SK-N-SH (cell line): ENCODE results near the gene AFF1. TPM values are rescaled to one million over a fixed set of nuclear protein-coding genes. Genes with fewer than 3 reads are reported as not detected.
"Not testable (repeated sequence)": the region's sequence is repeated elsewhere in the genome, so short reads cannot be mapped to it uniquely, and the experiment has no call there.

ENCODE experiments used
- CTCF ChIA-PET: fragments of 300-600, 350-600 bp; formaldehyde crosslinking; extraction: SDS; loops from one replicate; lab custom pipeline; 2021; lab: Yijun Ruan, JAX
- POLR2A ChIA-PET: fragments of 350-600 bp; sonication (Branson Sonifier 250); formaldehyde crosslinking; extraction: SDS; loops from one replicate; lab custom pipeline; 2020; ENCODE audit warnings: antibody characterized with exemption, inconsistent platforms; lab: Yijun Ruan, JAX
- DNase-seq: peaks from one replicate; pipeline ENCODE4 v3.0.0; 2012
- H2AFZ ChIP-seq: fragments of 200-600 bp; sonication (generic); 2 replicates; pipeline ENCODE4 v1.8.1; 2016; ENCODE audit warnings: antibody characterized with exemption, mild to moderate bottlenecking, low read depth
- H3F3A ChIP-seq: fragments of 200-600 bp; sonication (generic); replicated peaks from 2 replicates; pipeline ENCODE3; 2016; ENCODE audit warnings: antibody characterized with exemption, mild to moderate bottlenecking; ENCODE audit not compliant: insufficient read depth
- H3K27ac ChIP-seq, 2 experiments: fragments of 200-500 bp in 1 of 2; fragments of 200-600 bp in 1 of 2; sonication (Bioruptor generic) in 1 of 2; sonication (generic), shearing (Covaris generic) in 1 of 2; 2 replicates each; pipeline versions ENCODE4 v1.5.1 to v1.6.1; 2014 to 2016; ENCODE audit warnings: low read depth in 2 of 2, inconsistent platforms in 1 of 2, low read length in 1 of 2, mild to moderate bottlenecking in 1 of 2, mixed read lengths in 1 of 2
- H3K27me3 ChIP-seq: fragments of 200-600 bp; sonication (generic), shearing (Covaris generic); 2 replicates; pipeline ENCODE4 v1.6.1; 2016; ENCODE audit warnings: mixed run types; ENCODE audit not compliant: insufficient read depth
- H3K36me3 ChIP-seq, 2 experiments: fragments of 200-500 bp in 1 of 2; fragments of 200-600 bp in 1 of 2; sonication (Bioruptor generic) in 1 of 2; sonication (generic) in 1 of 2; replicated peaks in 1 of 2; 2 replicates each; pipeline versions ENCODE3 to v1.5.1; 2014 to 2016; ENCODE audit warnings: low read length in 1 of 2, mild to moderate bottlenecking in 1 of 2; ENCODE audit not compliant: insufficient read depth in 2 of 2, control insufficient read depth in 1 of 2
- H3K4me1 ChIP-seq, 2 experiments: fragments of 200-500 bp in 1 of 2; fragments of 200-600 bp in 1 of 2; sonication (Bioruptor generic) in 1 of 2; sonication (generic), shearing (Covaris generic) in 1 of 2; 2 replicates each; pipeline versions ENCODE4 v1.5.1 to v1.6.1; 2014 to 2016; ENCODE audit warnings: low read depth in 1 of 2, low read length in 1 of 2, mixed run types in 1 of 2; ENCODE audit not compliant: insufficient read depth in 2 of 2, control insufficient read depth in 1 of 2
- H3K4me2 ChIP-seq: fragments of 200-600 bp; sonication (generic), shearing (Covaris generic); 2 replicates; pipeline ENCODE4 v1.6.1; 2017; ENCODE audit warnings: mixed run types
- H3K4me3 ChIP-seq, 2 experiments: fragments of 200-500 bp in 1 of 2; fragments of 200-600 bp in 1 of 2; sonication (Bioruptor generic) in 1 of 2; sonication (generic), shearing (Covaris generic) in 1 of 2; 2 replicates each; pipeline versions ENCODE4 v1.5.1 to v1.8.1; 2014 to 2016; ENCODE audit warnings: low read depth in 2 of 2, inconsistent platforms in 1 of 2, low read length in 1 of 2, mild to moderate bottlenecking in 1 of 2, mixed read lengths in 1 of 2, moderate library complexity in 1 of 2
- H3K79me2 ChIP-seq: fragments of 200-600 bp; sonication (generic); 2 replicates; pipeline ENCODE4 v1.8.1; 2017; ENCODE audit warnings: mild to moderate bottlenecking; ENCODE audit not compliant: insufficient read depth
- H3K9ac ChIP-seq: fragments of 200-600 bp; sonication (generic); 2 replicates; pipeline ENCODE4 v1.6.1; 2017; ENCODE audit warnings: mixed run types
- H3K9me2 ChIP-seq: fragments of 200-600 bp; sonication (generic); 2 replicates; pipeline ENCODE4 v1.6.1; 2017; ENCODE audit warnings: mixed run types
- H3K9me3 ChIP-seq: fragments of 200-600 bp; sonication (generic); 2 replicates; pipeline ENCODE4 v1.6.1; 2017; ENCODE audit warnings: mixed run types, mild to moderate bottlenecking, moderate library complexity
- H4K20me1 ChIP-seq: fragments of 200-600 bp; sonication (generic); 2 replicates; pipeline ENCODE4 v1.6.1; 2017; ENCODE audit warnings: mild to moderate bottlenecking, mixed run types; ENCODE audit not compliant: insufficient read depth
- FOXJ3 ChIP-seq: sonication (generic); formaldehyde crosslinking; IDR thresholded peaks from 2 replicates; pipeline ENCODE4 v1.5.1; 2020; ENCODE audit warnings: mild to moderate bottlenecking, missing genetic modification reagents
- GABPA ChIP-seq: IDR thresholded peaks from 2 replicates; pipeline ENCODE4 v1.4.0; 2012; ENCODE audit warnings: low read depth, mild to moderate bottlenecking
- MEF2A ChIP-seq: IDR thresholded peaks from 2 replicates; pipeline ENCODE4 v1.4.0; 2012; ENCODE audit warnings: low read depth, borderline replicate concordance
- NRF1 ChIP-seq: IDR thresholded peaks from 2 replicates; pipeline ENCODE4 v1.6.1; 2012; ENCODE audit warnings: low read depth, mild to moderate bottlenecking, low read length
- TCF12 ChIP-seq: IDR thresholded peaks from 2 replicates; pipeline ENCODE4 v1.4.0; 2012
- WGBS: methylation state at CpG from one replicate; pipeline ENCODE4 v1.1.6; 2017; ENCODE audit warnings: low lambda C conversion rate; 5-methylcytosine and 5-hydroxymethylcytosine counted together
- polyA plus RNA-seq, 3 experiments: library from polyadenylated mRNA; depleted of rRNA; stranded (reverse); fragments of >200 nt; gene quantifications; 2 replicates each; pipeline ENCODE4 v1.2.3, GENCODE V29; 2012
- TF ChIP-seq, protein P1 (sequence below): IDR thresholded peaks from 2 replicates; pipeline ENCODE4 v1.4.0; 2012; ENCODE audit warnings: low read depth, borderline replicate concordance
- TF ChIP-seq, protein P2 (sequence below): IDR thresholded peaks from 2 replicates; pipeline ENCODE4 v1.4.0; 2012; ENCODE audit warnings: low read depth
- TF ChIP-seq, protein P3 (sequence below): IDR thresholded peaks from 2 replicates; pipeline ENCODE4 v1.4.0; 2012; ENCODE audit warnings: low read depth, borderline replicate concordance
- TF ChIP-seq, protein P4 (sequence below): fragments of 150-350 bp; IDR thresholded peaks from 2 replicates; pipeline ENCODE4 v1.6.1; 2017; ENCODE audit warnings: antibody characterized with exemption, low read length, low read depth, borderline replicate concordance

AFF1 gene
- polyA plus RNA-seq, 1 of the 3 experiments (the other 2 are of a cell fraction): 2.7 TPM

DNA sequence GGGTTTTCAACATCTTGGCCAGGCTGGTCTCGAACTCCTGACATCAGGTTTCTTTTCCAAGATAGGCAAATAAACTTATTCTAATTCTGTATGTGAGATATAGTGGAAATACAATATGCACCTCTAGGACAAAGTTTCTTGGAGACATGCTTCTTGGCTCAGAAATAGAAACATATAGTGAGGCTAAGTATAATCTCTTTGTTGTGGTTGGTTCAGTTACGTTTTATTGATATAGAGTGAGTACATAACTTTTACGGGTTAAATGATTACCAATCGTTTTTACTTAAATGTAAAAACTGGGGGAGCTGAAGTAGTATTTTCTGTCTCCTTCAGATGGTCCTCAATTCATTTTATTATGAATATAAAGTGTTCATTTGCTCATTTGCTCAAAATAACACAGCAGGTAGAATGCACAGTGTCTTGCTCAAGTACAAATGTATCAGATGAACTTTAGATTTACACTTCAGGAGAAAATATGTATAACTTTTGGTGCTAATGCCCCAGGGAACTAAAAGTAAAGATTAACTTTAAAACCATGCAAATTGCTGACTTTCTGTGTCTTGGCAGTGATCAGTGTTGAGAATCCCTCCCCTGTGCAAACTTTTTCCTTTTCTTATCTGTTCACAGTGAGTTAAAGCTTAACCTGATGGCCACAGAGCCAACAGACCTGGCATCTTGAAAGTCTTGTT, 77.6 kb downstream of the AFF1 start:
- H2AFZ ChIP-seq: no peak overlapping the region
- no peaks in the 10 kb centered on the region for H3K27me3 ChIP-seq
- POLR2A ChIA-PET: no interaction called here
- no peak overlapping the region for H3K4me3 ChIP-seq
- H4K20me1 ChIP-seq: no peaks in the 10 kb centered on the region
- TF ChIP-seq MEF2A: no peak
- TF ChIP-seq GABPA: no peak
- TF ChIP-seq, protein P1, sequence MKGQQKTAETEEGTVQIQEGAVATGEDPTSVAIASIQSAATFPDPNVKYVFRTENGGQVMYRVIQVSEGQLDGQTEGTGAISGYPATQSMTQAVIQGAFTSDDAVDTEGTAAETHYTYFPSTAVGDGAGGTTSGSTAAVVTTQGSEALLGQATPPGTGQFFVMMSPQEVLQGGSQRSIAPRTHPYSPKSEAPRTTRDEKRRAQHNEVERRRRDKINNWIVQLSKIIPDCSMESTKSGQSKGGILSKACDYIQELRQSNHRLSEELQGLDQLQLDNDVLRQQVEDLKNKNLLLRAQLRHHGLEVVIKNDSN: no peak
- no peak for TF ChIP-seq FOXJ3 (CRISPR knock-in tag)
- TF ChIP-seq, protein P2, sequence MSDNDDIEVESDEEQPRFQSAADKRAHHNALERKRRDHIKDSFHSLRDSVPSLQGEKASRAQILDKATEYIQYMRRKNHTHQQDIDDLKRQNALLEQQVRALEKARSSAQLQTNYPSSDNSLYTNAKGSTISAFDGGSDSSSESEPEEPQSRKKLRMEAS: no peak
- TF ChIP-seq, protein P3, sequence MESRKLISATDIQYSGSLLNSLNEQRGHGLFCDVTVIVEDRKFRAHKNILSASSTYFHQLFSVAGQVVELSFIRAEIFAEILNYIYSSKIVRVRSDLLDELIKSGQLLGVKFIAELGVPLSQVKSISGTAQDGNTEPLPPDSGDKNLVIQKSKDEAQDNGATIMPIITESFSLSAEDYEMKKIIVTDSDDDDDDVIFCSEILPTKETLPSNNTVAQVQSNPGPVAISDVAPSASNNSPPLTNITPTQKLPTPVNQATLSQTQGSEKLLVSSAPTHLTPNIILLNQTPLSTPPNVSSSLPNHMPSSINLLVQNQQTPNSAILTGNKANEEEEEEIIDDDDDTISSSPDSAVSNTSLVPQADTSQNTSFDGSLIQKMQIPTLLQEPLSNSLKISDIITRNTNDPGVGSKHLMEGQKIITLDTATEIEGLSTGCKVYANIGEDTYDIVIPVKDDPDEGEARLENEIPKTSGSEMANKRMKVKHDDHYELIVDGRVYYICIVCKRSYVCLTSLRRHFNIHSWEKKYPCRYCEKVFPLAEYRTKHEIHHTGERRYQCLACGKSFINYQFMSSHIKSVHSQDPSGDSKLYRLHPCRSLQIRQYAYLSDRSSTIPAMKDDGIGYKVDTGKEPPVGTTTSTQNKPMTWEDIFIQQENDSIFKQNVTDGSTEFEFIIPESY: no peak
- TF ChIP-seq TCF12: no peak
- TF ChIP-seq NRF1: no peak
- TF ChIP-seq, protein P4, sequence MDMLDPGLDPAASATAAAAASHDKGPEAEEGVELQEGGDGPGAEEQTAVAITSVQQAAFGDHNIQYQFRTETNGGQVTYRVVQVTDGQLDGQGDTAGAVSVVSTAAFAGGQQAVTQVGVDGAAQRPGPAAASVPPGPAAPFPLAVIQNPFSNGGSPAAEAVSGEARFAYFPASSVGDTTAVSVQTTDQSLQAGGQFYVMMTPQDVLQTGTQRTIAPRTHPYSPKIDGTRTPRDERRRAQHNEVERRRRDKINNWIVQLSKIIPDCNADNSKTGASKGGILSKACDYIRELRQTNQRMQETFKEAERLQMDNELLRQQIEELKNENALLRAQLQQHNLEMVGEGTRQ: no peak
- peak overlapping the region in 1 of 2 experiments; percentile 75; a peak in 2 of 4 replicates for H3K27ac ChIP-seq
- H3K79me2 ChIP-seq: peaks cover 86% of the 10 kb centered on the region
- WGBS: 80% methylated on average over 4 of the region's 4 CpGs
- H3K4me1 ChIP-seq: peaks cover 11 to 19% of the 10 kb centered on the region in 2 experiments; a peak in 3 of 4 replicates
- H3F3A ChIP-seq: peaks cover 19% of the 10 kb centered on the region
- no peaks in the 10 kb centered on the region for H3K9me3 ChIP-seq
- H3K4me2 ChIP-seq: no peak overlapping the region
- no peak overlapping the region for H3K9ac ChIP-seq
- H3K9me2 ChIP-seq: no peaks in the 10 kb centered on the region
- no peak for DNase-seq
- CTCF ChIA-PET: interaction anchor here (0.8 kb wide), 1 partner anchor 56 kb away, joined by 3 read pairs; no protein-coding TSS in a partner anchor
- no peaks in the 10 kb centered on the region for H3K36me3 ChIP-seq

DNA sequence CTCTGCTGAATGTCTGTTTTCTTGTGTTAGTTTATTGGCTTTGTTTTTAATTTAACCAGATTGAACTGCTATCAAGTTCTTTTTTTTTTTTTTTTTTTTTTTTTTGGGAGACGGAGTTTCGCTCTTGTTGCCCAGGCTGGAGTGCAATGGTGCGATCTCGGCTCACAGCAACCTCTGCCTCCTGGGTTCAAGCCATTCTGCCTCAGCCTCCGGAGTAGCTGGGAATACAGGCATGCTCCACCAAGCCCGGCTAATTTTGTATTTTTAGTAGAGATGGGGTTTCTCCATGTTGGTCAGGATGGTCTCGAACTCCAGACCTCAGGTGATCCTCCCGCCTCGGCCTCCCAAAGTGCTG, 78.1 kb downstream of the AFF1 start:
- H4K20me1 ChIP-seq, H3K9ac ChIP-seq, POLR2A ChIA-PET, H3K9me2 ChIP-seq, H3K9me3 ChIP-seq, CTCF ChIA-PET, H3K27ac ChIP-seq, H3K27me3 ChIP-seq, H3K36me3 ChIP-seq, H2AFZ ChIP-seq, H3K4me3 ChIP-seq, DNase-seq, H3K4me2 ChIP-seq: not testable (repeated sequence)
- 81% methylated on average over 9 of the region's 9 CpGs for WGBS
- Histone ChIP-seq H3K4me1 (peaks cover 13 to 20% of the 10 kb centered on the region in 2 experiments), H3F3A (peaks cover 19% of the 10 kb centered on the region), H3K79me2 (peaks cover 85% of the 10 kb centered on the region)
